Osteoblast (primary cell): ENCODE data around the gene PES1. TPM values are rescaled to one million over a fixed set of nuclear protein-coding genes. Genes with fewer than 3 reads are reported as not detected.

ENCODE experiments used
- DNase-seq: peaks from one replicate; pipeline ENCODE4 v3.0.0; 2011; ENCODE audit warnings: low spot score, mixed read lengths; ENCODE audit not compliant: insufficient read length; ENCODE audit errors: missing footprints
- H2AFZ ChIP-seq: 2 replicates; pipeline ENCODE4 v1.6.0; 2011; ENCODE audit warnings: mild to moderate bottlenecking, low read length
- H3K27ac ChIP-seq: 2 replicates; pipeline ENCODE4 v1.5.1; 2011; ENCODE audit warnings: mild to moderate bottlenecking, low read depth, low read length, moderate library complexity
- H3K27me3 ChIP-seq: 2 replicates; pipeline ENCODE4 v1.6.0; 2012; ENCODE audit warnings: mild to moderate bottlenecking, control low read depth, inconsistent platforms, low read length, moderate library complexity; ENCODE audit not compliant: insufficient read depth
- H3K36me3 ChIP-seq: 2 replicates; pipeline ENCODE4 v1.5.1; 2011; ENCODE audit warnings: mild to moderate bottlenecking, low read length, control low read depth, moderate library complexity; ENCODE audit not compliant: insufficient read depth
- H3K4me1 ChIP-seq: 2 replicates; pipeline ENCODE4 v1.5.1; 2011; ENCODE audit warnings: mild to moderate bottlenecking, low read length, control low read depth, moderate library complexity; ENCODE audit not compliant: insufficient read depth
- H3K4me2 ChIP-seq: 2 replicates; pipeline ENCODE4 v1.6.0; 2011; ENCODE audit warnings: mild to moderate bottlenecking, low read length; ENCODE audit not compliant: insufficient read depth
- H3K4me3 ChIP-seq: fragments of 200-600 bp; sonication (generic); 3 replicates; pipeline ENCODE4 v1.5.1; 2012; ENCODE audit warnings: mild to moderate bottlenecking, low read length, inconsistent platforms; ENCODE audit not compliant: insufficient read depth
- H3K79me2 ChIP-seq: 2 replicates; pipeline ENCODE4 v1.6.0; 2012; ENCODE audit warnings: mild to moderate bottlenecking, low read length, control low read depth, inconsistent platforms; ENCODE audit not compliant: insufficient read depth
- H3K9me3 ChIP-seq: 2 replicates; pipeline ENCODE4 v1.5.1; 2011; ENCODE audit warnings: low read depth, low read length, control low read depth
- H4K20me1 ChIP-seq: 2 replicates; pipeline ENCODE4 v1.6.0; 2012; ENCODE audit warnings: mild to moderate bottlenecking, low read length, control low read depth; ENCODE audit not compliant: insufficient read depth
- CTCF ChIP-seq: IDR thresholded peaks from 2 replicates; pipeline ENCODE4 v1.5.1; 2011; ENCODE audit warnings: mild to moderate bottlenecking, low read depth, low read length, moderate library complexity; ENCODE audit errors: extremely low read depth
- total RNA-seq: library from RNA; depleted of rRNA; stranded (reverse); fragments of >200 nt; gene quantifications from 2 replicates; pipeline ENCODE4 v1.2.3, GENCODE V29; 2012

PES1 gene
- total RNA-seq, 1 donor, result 64.8 TPM

- no peak overlapping the region for H2AFZ ChIP-seq
- H3K36me3 ChIP-seq, result no peaks in the 10 kb centered on the region
- no peaks in the 10 kb centered on the region for H4K20me1 ChIP-seq
- H3K9me3 ChIP-seq, result no peaks in the 10 kb centered on the region
- peak; percentile 25 for DNase-seq
- no peaks in the 10 kb centered on the region for H3K79me2 ChIP-seq
- H3K4me3 ChIP-seq, result no peak overlapping the region
- no peaks in the 10 kb centered on the region for H3K4me1 ChIP-seq
- H3K4me2 ChIP-seq, result no peak overlapping the region
- no peak overlapping the region for H3K27ac ChIP-seq
- no peaks in the 10 kb centered on the region for H3K27me3 ChIP-seq
- no peak for TF ChIP-seq CTCF
These were observed 59.8 kb downstream of the PES1 start for GRCh38 chr22:30531651-30532608.

GRCh38 chr22:30526656-30527055 is 65.1 kb downstream of the PES1 start:
- H4K20me1 ChIP-seq, result no peaks in the 10 kb centered on the region
- H3K4me3 ChIP-seq, result no peak overlapping the region
- TF ChIP-seq CTCF, result no peak
- no peaks in the 10 kb centered on the region for H3K9me3 ChIP-seq
- no peaks in the 10 kb centered on the region for H3K36me3 ChIP-seq
- H3K27me3 ChIP-seq, result peaks cover 14% of the 10 kb centered on the region
- H3K4me2 ChIP-seq, result no peak overlapping the region
- H3K4me1 ChIP-seq, result no peaks in the 10 kb centered on the region
- H3K27ac ChIP-seq, result no peak overlapping the region
- H3K79me2 ChIP-seq, result no peaks in the 10 kb centered on the region
- no peak for DNase-seq
- H2AFZ ChIP-seq, result no peak overlapping the region

Other genes with a start within 250 kb of the PES1 start
- gene SF3A1, start 235.0 kb downstream of the PES1 start, total RNA-seq, result 21.7 and 30.6 TPM in 2 replicates
- gene CCDC157, start 234.9 kb downstream of the PES1 start, total RNA-seq, result 2.9 TPM in 2 replicates
- gene RNF215, start 204.5 kb downstream of the PES1 start, total RNA-seq, result 20.6 and 23.6 TPM in 2 replicates
- 16.6 and 19.2 TPM in 2 replicates for gene SEC14L2, start 194.9 kb downstream of the PES1 start, total RNA-seq
- gene MTFP1, start 166.1 kb downstream of the PES1 start, total RNA-seq, result 5.3 and 6.9 TPM in 2 replicates
- gene SEC14L3, start 119.9 kb downstream of the PES1 start, total RNA-seq, result not detected in 2 replicates
- gene SEC14L4, start 86.2 kb downstream of the PES1 start, total RNA-seq, result under 0.01 TPM in 2 replicates
- gene SEC14L6, start 45.2 kb downstream of the PES1 start, total RNA-seq, result not detected in 2 replicates
- not detected in 2 replicates for gene GAL3ST1, start 17.2 kb downstream of the PES1 start, total RNA-seq
- 13.6 and 18.8 TPM in 2 replicates for gene TCN2, start 15.3 kb upstream of the PES1 start, total RNA-seq
- 13.0 TPM in 2 replicates for gene SLC35E4, start 43.9 kb upstream of the PES1 start, total RNA-seq
- 14.1 and 17.1 TPM in 2 replicates for gene DUSP18, start 76.0 kb upstream of the PES1 start, total RNA-seq
- 4.3 and 6.8 TPM in 2 replicates for gene OSBP2, start 103.0 kb upstream of the PES1 start, total RNA-seq